HL-60 (cell line): ENCODE measurements around the gene NYAP1.
"Not testable (repeated sequence)": the region's sequence is repeated elsewhere in the genome, so short reads cannot be mapped to it uniquely, and the experiment has no call there.

Source experiments
- DNase-seq, 2 experiments: peaks; one replicate each; pipeline ENCODE4 v3.0.0-alpha.2; 2010 to 2020; ENCODE audit warnings: low read depth in 1 of 2, low spot score in 1 of 2
- H3K27ac ChIP-seq: fragments of 250-450 bp; sonication (Bioruptor Pico); replicated peaks from 2 replicates; pipeline ENCODE4 v1.5.1; 2020; ENCODE audit warnings: mild to moderate bottlenecking, moderate library complexity
- H3K27me3 ChIP-seq: fragments of 250-450 bp; sonication (Bioruptor Pico); 2 replicates; pipeline ENCODE4 v1.5.1; 2021; ENCODE audit warnings: mild to moderate bottlenecking, moderate library complexity; ENCODE audit not compliant: insufficient read depth, poor library complexity, severe bottlenecking
- H3K4me3 ChIP-seq: replicated peaks from 2 replicates; pipeline ENCODE4 v1.5.1; 2011; ENCODE audit warnings: mild to moderate bottlenecking, control low read depth, low read length; ENCODE audit not compliant: insufficient read depth
- GABPA ChIP-seq: IDR thresholded peaks from 2 replicates; pipeline ENCODE4 v1.6.1; 2012; ENCODE audit warnings: low read depth
- POLR2AphosphoS5 ChIP-seq: IDR thresholded peaks from 2 replicates; pipeline ENCODE4 v1.6.1; 2012; ENCODE audit warnings: low read depth
- SPI1 ChIP-seq: IDR thresholded peaks from 2 replicates; pipeline ENCODE4 v1.6.1; 2012; ENCODE audit warnings: low read depth, mild to moderate bottlenecking, borderline replicate concordance
- TF ChIP-seq, protein P1 (sequence below): IDR thresholded peaks from one replicate; pipeline ENCODE4 v1.5.1; 2011; ENCODE audit warnings: low read length, control low read depth, inconsistent platforms; ENCODE audit not compliant: insufficient read depth
- TF ChIP-seq, protein P2 (sequence below): IDR thresholded peaks from 2 replicates; pipeline ENCODE4 v1.6.1; 2012; ENCODE audit warnings: low read depth; ENCODE audit not compliant: insufficient replicate concordance

The NYAP1 gene

GRCh38 chr7:100532165-100533022, 48.7 kb downstream of the NYAP1 start:
- TF ChIP-seq, protein P1, sequence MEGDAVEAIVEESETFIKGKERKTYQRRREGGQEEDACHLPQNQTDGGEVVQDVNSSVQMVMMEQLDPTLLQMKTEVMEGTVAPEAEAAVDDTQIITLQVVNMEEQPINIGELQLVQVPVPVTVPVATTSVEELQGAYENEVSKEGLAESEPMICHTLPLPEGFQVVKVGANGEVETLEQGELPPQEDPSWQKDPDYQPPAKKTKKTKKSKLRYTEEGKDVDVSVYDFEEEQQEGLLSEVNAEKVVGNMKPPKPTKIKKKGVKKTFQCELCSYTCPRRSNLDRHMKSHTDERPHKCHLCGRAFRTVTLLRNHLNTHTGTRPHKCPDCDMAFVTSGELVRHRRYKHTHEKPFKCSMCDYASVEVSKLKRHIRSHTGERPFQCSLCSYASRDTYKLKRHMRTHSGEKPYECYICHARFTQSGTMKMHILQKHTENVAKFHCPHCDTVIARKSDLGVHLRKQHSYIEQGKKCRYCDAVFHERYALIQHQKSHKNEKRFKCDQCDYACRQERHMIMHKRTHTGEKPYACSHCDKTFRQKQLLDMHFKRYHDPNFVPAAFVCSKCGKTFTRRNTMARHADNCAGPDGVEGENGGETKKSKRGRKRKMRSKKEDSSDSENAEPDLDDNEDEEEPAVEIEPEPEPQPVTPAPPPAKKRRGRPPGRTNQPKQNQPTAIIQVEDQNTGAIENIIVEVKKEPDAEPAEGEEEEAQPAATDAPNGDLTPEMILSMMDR = no peak
- no peak for TF ChIP-seq GABPA
- no peak for TF ChIP-seq SPI1
- TF ChIP-seq, protein P2, sequence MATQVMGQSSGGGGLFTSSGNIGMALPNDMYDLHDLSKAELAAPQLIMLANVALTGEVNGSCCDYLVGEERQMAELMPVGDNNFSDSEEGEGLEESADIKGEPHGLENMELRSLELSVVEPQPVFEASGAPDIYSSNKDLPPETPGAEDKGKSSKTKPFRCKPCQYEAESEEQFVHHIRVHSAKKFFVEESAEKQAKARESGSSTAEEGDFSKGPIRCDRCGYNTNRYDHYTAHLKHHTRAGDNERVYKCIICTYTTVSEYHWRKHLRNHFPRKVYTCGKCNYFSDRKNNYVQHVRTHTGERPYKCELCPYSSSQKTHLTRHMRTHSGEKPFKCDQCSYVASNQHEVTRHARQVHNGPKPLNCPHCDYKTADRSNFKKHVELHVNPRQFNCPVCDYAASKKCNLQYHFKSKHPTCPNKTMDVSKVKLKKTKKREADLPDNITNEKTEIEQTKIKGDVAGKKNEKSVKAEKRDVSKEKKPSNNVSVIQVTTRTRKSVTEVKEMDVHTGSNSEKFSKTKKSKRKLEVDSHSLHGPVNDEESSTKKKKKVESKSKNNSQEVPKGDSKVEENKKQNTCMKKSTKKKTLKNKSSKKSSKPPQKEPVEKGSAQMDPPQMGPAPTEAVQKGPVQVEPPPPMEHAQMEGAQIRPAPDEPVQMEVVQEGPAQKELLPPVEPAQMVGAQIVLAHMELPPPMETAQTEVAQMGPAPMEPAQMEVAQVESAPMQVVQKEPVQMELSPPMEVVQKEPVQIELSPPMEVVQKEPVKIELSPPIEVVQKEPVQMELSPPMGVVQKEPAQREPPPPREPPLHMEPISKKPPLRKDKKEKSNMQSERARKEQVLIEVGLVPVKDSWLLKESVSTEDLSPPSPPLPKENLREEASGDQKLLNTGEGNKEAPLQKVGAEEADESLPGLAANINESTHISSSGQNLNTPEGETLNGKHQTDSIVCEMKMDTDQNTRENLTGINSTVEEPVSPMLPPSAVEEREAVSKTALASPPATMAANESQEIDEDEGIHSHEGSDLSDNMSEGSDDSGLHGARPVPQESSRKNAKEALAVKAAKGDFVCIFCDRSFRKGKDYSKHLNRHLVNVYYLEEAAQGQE = no peak
- TF ChIP-seq POLR2AphosphoS5 = no peak
- Histone ChIP-seq H3K4me3 (no peak overlapping the region), H3K27ac (no peak overlapping the region), H3K27me3 (no peaks in the 10 kb centered on the region)
- DNase-seq = no peak

DNA sequence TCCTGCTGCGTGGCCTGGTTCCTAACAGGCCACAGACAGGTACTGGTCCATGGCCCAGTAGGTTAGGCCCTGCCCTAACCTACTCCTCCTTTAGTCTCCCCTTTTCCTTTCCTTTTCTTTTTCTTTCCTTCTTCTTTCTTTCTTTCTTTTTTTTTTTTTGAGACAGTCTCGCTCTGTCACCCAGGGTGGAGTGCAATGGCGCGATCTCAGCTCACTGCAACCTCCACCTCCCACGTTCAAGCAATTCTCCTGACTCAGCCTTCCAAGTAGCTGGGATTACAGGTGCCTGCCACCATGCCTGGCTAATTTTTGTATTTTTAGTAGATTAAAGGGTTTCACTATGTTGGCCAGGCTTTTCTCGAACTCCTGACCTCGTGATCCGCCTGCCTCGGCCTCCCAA, 52.3 kb downstream of the NYAP1 start:
- H3K27me3 ChIP-seq, DNase-seq, H3K4me3 ChIP-seq, H3K27ac ChIP-seq: not testable (repeated sequence)

- not testable (repeated sequence) for H3K4me3 ChIP-seq, H3K27me3 ChIP-seq, H3K27ac ChIP-seq, DNase-seq
Measured at GRCh38 chr7:100536695-100537094, 53.0 kb downstream of the NYAP1 start.

DNA sequence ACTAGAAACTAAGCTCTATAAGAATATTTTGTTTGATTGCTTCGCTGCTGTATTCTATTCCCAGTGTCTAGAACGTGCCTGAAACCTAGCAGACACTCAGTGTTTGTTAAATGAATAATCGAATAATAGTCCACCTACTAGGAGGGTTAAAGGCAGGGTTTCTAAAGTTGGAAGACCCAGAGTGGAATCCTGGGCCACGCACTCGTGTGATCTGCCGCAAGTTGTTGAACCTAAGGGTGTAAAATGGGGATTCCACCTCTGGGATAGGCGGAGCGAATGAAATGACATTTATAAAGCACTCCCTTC, 54.6 kb downstream of the NYAP1 start:
- H3K27me3 ChIP-seq = no peaks in the 10 kb centered on the region
- DNase-seq = no peak
- peak overlapping the region; percentile 49 for H3K27ac ChIP-seq
- TF ChIP-seq, protein P1 = no peak
- TF ChIP-seq SPI1 = no peak
- TF ChIP-seq POLR2AphosphoS5 = no peak
- no peak for TF ChIP-seq GABPA
- TF ChIP-seq, protein P2 = no peak
- H3K4me3 ChIP-seq = peak overlapping the region; percentile 37

DNA sequence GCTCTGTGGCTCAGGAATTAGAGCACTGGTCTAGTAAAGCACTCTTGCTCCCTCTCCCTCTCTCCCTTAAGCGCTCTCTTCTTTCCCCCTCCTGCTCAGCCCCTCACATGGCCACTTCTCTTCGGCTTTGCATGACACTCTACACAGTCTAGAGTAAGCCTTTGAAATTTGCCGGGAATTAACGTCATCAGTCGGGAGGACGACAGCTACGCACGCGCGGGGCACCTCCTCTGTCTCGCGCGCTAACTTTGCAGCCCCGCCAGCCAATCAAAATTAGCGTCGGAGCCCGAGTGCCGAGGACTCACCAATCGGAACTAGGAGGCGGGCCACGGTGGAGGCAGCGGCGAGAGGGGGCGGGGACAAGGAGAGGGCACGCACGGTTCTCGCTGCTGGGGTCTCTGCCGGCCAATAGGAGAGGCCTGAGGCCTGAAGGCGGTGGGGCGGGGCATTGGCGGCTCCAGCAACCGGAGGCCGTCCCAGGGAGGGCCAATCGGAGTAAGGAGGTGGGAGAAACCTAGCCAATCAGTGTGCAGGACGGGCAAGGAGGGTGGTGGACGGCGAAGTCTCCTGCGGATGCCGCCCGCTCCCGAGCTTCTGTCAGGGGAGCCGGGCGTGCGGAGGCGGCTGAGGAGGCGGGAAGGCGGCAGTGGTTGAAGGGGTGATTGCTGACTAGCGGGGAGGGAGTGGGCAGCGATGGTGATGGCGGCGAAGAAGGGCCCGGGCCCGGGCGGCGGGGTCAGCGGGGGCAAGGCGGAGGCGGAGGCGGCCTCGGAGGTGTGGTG, 55.1 kb downstream of the NYAP1 start, which contains the start of gene AGFG2:
AGFG2 (plus strand) TSS at position 550 of the 782 bp plus-strand sequence; CDS start at position 694, 144 bp downstream.
- TF ChIP-seq POLR2AphosphoS5 = peak; percentile 34; the same call in 1 of the 2 replicates
- no peak for TF ChIP-seq SPI1
- peak; percentile 99 to 100 for DNase-seq
- H3K27ac ChIP-seq = peak within 1 kb of the TSS; percentile 49

More for the DNA sequence above, 55.1 kb downstream of the NYAP1 start, which contains the start of gene AGFG2:
- H3K4me3 ChIP-seq = peak within 1 kb of the TSS; percentile 82
- H3K27me3 ChIP-seq = no peaks in the 10 kb centered on the region
